GM12873 (cell line): Measurements from ENCODE around the gene AGBL5.

ENCODE experiments used
- TF ChIP-seq, protein P1 (sequence below): IDR thresholded peaks from 2 replicates; pipeline ENCODE4 v1.5.1; 2012; ENCODE audit warnings: low read depth, mild to moderate bottlenecking, moderate library complexity, low read length, control low read depth; ENCODE audit not compliant: insufficient read depth; ENCODE audit errors: missing control alignments

The AGBL5 gene

DNA sequence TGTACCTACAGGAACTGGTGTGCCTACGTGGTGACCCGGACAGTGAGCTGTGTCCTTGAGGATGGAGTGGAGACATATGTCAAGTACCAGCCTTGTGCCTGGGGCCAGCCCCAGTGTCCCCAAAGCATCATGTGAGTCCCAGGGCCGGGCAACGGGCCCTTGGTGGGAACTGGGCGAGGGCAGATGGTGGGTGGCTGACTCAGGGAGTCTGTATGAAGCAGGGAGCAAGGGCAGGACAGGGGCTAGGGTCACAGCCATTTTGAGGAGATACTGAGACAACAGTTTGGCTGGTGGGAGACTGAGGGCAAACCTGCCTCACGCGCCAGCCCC lies 28.6 kb downstream of the AGBL5 start:
- TF ChIP-seq, protein P1, sequence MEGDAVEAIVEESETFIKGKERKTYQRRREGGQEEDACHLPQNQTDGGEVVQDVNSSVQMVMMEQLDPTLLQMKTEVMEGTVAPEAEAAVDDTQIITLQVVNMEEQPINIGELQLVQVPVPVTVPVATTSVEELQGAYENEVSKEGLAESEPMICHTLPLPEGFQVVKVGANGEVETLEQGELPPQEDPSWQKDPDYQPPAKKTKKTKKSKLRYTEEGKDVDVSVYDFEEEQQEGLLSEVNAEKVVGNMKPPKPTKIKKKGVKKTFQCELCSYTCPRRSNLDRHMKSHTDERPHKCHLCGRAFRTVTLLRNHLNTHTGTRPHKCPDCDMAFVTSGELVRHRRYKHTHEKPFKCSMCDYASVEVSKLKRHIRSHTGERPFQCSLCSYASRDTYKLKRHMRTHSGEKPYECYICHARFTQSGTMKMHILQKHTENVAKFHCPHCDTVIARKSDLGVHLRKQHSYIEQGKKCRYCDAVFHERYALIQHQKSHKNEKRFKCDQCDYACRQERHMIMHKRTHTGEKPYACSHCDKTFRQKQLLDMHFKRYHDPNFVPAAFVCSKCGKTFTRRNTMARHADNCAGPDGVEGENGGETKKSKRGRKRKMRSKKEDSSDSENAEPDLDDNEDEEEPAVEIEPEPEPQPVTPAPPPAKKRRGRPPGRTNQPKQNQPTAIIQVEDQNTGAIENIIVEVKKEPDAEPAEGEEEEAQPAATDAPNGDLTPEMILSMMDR: no peak

DNA sequence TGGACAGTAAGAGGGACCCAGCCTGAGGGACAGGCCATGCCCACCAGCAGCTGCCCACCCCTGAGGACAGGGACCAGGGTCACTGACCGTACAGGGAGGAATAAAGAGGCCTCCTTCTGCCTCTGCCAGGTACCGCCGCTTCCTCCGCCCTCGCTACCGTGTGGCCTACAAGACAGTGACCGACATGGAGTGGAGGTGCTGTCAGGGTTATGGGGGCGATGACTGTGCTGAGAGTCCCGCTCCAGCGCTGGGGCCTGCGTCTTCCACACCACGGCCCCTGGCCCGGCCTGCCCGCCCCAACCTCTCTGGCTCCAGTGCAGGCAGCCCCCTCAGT lies 29.1 kb downstream of the AGBL5 start:
- TF ChIP-seq, protein P1: no peak

DNA sequence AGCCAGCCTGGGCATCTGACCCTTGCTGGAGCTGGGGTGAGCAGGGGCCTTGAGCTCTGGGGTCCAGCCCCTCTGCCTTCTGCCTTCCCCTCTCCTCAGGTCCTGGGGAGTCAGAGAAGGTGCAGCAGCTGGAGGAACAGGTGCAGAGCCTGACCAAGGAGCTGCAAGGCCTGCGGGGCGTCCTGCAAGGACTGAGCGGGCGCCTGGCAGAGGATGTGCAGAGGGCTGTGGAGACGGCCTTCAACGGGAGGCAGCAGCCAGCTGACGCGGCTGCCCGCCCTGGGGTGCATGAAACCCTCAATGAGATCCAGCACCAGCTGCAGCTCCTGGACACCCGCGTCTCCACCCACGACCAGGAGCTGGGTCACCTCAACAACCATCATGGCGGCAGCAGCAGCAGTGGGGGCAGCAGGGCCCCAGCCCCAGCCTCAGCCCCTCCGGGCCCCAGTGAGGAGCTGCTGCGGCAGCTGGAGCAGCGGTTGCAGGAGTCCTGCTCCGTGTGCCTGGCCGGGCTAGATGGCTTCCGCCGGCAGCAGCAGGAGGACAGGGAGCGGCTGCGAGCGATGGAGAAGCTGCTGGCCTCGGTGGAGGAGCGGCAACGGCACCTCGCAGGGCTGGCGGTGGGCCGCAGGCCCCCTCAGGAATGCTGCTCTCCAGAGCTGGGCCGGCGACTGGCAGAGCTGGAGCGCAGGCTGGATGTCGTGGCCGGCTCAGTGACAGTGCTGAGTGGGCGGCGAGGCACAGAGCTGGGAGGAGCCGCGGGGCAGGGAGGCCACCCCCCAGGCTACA lies 30.7 kb downstream of the AGBL5 start:
- TF ChIP-seq, protein P1: no peak

DNA sequence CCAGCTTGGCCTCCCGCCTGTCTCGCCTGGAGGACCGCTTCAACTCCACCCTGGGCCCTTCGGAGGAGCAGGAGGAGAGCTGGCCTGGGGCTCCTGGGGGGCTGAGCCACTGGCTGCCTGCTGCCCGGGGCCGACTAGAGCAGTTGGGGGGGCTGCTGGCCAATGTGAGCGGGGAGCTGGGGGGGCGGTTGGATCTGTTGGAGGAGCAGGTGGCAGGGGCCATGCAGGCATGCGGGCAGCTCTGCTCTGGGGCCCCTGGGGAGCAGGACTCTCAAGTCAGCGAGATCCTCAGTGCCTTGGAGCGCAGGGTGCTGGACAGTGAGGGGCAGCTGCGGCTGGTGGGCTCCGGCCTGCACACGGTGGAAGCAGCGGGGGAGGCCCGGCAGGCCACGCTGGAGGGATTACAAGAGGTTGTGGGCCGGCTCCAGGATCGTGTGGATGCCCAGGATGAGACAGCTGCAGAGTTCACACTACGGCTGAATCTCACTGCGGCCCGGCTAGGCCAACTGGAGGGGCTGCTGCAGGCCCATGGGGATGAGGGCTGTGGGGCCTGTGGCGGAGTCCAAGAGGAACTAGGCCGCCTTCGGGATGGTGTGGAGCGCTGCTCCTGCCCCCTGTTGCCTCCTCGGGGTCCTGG lies 31.4 kb downstream of the AGBL5 start:
- TF ChIP-seq, protein P1: no peak

DNA sequence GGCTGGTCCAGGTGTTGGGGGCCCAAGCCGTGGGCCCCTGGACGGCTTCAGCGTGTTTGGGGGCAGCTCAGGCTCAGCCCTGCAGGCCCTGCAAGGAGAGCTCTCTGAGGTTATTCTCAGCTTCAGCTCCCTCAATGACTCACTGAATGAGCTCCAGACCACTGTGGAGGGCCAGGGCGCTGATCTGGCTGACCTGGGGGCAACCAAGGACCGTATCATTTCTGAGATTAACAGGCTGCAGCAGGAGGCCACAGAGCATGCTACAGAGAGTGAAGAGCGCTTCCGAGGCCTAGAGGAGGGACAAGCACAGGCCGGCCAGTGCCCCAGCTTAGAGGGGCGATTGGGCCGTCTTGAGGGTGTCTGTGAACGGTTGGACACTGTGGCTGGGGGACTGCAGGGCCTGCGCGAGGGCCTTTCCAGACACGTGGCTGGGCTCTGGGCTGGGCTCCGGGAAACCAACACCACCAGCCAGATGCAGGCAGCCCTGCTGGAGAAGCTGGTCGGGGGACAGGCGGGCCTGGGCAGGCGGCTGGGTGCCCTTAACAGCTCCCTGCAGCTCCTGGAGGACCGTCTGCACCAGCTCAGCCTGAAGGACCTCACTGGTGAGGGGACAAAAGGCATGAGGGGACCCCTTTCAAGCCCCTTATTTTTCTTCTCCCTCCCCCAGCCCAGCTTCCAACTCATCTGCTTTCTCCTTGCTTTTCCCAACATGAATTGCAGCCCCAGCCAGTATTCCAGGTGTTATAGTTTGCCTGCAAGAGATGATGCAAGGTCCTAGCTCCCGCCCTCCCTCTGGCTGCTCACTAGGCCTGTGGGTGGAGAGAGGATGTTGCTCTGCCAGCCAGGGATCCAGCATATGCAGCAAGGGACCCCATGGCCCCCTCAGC lies 32.2 kb downstream of the AGBL5 start:
- TF ChIP-seq, protein P1: no peak

DNA sequence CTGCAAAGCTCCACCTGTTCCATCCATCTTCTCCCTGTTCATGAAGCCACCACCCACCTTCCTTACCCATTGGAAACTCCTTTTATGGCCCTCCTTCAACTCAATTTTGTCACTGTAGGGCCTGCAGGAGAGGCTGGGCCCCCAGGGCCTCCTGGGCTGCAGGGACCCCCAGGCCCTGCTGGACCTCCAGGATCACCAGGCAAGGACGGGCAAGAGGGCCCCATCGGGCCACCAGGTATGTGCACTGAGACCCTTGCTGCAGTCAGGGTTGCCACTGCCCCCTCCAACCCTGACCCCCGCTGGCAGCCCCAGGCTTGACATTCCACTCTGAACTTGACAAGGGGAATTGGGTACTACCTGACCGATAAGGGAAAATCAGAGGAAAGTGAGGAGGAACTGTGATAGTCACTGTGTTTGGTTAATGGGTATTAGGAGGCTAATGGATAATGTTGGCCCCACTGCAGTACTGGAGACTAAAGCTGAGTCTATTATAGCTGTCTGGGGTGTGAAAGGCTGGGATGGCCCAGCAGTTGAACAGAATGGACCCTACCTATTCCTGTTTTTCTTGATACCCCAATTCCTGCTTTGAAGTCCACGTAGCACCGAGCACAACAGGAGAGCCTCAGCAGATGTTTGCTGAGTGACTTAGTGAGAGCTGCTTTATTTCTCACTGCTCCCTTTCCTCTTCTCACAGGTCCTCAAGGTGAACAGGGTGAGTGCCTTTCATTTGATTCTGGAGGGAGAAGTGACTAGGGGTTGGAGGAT lies 33.0 kb downstream of the AGBL5 start:
- TF ChIP-seq, protein P1: no peak
